GM19328 (cell line): ENCODE data around the gene ACSF2.

ENCODE experiments used
- ATAC-seq: cut with Tn5 transposase; IDR thresholded peaks from one replicate; pipeline ENCODE4 v1.9.1; 2021; ENCODE audit warnings: mild to moderate bottlenecking, moderate library complexity; ENCODE audit not compliant: unreplicated experiment

The ACSF2 gene

DNA sequence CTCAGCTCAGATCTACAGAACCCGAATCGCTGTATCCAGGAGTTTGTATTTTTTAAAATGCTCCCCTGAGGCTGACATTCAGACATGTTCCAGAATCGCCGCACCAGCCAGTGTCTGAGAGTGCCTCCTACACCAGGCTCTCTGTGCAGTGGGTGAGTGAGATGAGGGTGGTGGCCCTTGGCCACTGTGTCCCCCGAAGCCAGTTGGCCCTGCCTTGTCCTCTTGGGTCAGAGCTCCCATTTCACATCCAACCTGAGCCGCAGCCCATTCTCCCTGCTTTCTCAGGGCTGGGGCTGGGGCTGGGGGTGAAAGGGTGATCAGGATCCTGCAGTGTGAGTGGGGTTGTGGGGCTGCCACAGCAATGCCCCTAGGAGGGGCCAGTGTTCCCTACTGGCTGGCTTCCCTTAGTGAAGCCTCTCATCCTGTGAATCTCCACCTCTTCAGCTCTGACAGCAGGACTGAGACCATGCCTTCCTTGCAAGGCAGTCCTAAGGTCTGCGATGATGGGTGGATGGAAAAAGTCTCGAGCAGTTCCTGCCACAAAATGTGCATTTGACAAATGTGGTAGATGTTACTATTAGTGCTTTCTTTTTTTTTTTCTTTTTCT is 69.3 kb downstream of the ACSF2 start:
- ATAC-seq, result no peak

DNA sequence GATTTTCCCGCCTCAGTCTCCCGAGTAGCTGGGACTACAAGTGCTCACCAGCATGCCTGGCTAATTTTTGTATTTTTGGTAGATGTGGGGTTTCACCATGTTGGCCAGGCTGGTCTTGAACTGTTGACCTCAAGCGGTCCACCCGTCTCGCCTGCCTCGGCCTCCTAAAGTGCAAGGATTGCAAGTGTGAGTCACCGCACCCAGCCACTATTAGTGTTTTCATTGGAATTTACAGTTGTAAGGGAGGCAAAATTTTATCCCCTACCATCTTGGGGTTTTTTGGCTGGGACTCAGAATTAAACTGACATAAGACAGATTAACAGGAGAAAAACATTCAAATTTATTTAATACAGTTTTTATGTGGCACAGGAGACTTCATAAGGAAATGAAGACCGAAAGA is 69.9 kb downstream of the ACSF2 start:
- no peak for ATAC-seq

DNA sequence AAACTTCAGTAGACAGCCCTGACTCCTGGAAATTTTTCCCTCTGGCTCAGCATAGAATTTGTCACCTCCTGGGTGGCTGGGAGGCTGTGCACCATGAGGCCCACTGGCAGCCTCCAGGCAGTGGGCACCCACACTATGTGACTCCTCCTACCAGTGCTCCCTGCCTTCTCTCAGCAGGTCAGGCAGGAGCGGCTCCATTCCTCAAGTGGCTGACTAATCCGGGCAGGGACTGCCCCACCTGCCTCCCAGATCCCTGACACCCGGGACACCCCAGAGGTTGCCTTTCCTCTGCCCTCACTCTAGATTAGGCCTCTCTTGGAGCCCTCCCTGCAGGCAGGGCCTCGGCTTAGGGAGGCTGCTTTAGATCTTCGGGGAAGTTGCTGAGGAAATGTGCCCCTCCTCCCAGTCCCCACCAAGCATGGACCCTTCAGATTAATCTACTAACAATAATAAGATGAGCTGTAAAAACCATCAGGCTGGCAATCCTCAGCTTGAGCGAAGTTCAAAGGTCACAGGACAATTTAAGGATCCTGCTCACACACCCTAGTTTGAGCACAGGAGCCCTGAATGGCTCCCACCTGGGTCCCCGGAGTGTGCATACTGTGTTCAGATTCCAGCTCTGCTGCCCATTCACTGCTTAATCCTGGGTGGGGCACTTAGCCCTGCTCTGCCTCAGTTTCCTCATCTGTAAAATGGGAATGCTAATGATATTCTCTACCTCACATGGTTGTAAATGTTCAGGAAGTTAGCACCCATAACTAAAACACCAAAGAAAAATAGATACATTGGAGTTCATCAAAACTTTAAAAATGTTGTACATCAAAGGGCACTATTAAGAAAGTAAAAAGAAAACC is 72.2 kb downstream of the ACSF2 start:
- no peak for ATAC-seq

DNA sequence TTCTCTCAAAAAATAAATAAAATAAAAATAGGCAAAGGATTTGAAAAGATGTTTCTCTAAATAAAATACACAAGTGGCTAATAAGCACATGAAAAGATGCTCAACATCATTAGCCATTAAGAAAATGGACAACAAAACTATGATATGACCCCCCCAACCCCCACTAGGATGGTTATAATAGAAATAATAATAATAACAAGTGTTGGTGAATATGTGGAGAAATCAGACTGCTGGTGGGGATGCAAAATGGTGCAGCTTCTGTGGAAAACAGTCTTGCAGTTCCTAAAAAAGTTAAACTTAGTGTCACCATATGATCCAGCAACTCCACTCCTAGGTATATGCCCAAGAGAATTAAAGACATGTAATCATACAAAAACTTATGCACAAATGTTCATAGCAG is 73.3 kb downstream of the ACSF2 start:
- ATAC-seq, result no peak

DNA sequence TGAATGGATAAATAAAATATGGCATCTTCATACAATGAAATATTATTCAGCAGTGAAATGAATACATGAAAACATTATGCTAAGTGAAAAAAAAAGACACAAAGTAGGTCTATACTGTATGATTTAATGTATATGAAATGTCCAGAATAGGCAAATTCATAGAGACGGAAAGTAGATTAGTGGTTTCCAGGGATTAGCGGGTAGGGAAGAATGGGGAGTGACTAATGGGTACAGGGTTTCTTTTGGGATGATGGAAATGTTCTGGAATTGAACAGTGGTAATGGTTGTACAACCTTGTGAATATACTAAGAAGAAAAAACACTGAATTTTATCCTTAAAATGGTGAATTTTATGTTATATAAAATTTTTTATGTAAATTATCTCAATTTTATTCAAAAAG is 73.7 kb downstream of the ACSF2 start:
- ATAC-seq, result no peak

GRCh38 chr17:50501054-50501453 is 75.0 kb downstream of the ACSF2 start:
- ATAC-seq, result no peak

DNA sequence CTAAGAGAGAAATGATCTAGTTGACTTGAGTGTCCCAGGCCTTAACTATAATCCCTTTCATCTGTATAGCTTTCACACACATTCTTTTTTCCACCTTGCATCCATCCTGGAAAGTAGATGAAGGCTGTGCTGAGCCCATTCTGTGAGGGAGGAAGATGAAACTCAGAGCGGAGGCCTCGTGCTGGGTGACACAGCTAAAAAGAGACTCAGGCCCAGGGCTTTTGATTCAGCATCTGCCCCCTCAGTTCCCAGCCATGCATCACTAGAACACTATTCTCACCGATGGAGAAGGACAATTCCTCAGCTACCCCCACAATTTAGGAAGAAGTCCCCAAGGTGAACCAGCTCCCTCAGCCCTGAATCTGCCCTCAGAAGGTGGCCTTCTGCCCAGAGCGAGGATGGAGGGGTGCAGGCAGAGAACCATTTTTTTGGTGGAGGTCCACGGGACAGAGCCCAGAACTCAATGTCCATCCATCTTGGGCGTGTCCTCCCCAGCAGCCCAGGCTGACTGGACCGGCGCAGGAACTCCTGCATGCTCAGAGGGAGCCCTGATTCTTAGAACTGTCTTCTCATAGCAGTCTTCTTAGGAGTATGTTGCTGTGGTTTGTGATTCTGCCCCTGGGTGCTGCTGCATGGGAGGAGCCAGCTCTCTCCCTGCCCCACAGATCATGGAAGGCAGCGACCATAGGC is 76.4 kb downstream of the ACSF2 start:
- no peak for ATAC-seq

DNA sequence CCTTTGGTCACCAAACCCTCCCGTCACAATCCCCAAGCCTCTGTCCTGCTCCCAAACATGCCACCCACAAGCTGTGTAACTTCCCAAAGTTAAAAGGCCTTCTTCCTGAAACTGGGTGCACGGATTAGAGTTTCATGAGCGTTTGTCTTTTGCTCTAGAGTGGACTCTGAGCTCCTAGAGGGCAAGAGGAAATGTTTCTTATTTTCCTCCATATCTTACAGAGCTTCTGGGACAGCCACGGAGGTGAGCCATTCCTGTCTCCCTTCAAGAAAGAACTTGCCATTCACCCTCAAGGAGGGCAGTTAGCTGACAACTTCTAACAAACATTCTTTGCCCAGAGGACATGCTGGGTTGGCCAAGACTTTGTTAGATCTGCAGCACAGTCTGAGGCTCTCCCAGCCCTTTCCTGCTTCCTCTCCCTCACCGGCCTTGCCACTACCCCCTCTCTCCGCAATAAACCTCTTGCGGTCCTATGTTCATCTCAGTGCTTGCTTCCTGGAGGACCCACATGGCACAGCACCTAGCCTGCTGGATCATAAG is 79.6 kb downstream of the ACSF2 start:
- no peak for ATAC-seq

DNA sequence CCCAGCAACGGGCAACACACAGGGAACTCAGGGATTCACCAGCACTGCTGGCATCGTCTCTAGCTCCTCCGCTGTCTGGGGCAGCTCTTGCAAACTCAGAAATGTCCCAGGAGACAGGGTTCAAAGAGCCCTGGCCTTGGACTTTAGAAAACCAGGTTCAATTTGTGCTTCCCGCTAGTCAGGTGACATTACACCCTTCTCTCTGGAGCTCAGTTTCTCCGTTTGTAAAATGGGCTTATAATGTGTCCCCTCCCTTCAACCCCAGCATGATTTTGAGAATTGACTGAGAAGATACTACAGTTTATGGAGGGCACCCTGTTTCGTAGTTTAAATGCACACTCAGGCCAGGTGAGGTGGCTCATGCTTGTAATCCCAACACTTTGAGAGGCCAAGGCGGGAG is 80.3 kb downstream of the ACSF2 start:
- no peak for ATAC-seq

- ATAC-seq, result no peak
Observed at GRCh38 chr17:50507871-50508572, 82.0 kb downstream of the ACSF2 start, which contains the start of gene MYCBPAP. Gene MYCBPAP, plus strand, starts transcription at chr17:50508439. Its CDS starts 236 bp downstream, at chr17:50508675.

DNA sequence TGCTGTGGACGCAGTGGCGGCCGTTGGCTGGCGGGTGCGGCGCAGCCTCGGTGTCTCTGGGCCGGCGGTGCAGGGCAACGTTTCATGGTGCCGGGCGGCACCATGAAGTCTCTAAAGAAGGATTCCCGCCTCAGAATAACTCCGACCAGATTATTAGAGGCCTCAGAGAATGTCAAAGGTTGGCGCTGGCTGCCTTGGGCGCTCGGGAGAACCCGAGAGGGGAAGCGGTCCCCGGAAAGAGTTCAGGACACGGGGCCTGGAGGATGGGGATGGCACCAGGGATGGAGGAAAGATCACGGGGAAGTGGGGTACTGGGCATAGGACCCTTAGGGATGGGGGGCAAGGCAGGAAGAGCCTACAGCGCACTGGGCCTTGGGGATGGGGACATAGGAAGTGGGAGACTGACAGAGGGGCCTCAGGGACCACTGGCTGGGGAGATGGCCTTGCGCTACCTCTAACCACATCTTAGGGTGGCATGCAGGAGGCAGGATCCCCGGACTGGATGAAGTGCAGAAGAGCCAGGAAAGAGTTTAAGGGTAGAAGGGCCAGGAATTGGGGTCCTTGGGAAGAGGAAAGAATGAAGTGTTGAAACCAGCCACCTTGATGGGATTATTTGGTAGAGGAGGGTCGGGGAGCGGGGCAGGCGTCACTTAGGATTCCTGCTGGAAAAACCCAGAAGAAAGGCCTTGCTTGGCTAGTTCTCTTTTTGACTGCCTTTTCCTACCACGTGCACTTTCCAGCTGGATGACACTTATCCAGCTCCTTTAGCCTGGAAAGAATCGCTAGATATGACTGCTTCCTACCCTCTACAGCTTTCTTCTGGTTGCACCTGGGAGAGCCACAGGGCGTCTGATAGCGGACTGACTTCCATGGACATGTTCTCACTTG is 82.8 kb downstream of the ACSF2 start:
- ATAC-seq, result no peak

GRCh38 chr17:50511058-50511457 is 85.0 kb downstream of the ACSF2 start:
- ATAC-seq, result peak; percentile 53

DNA sequence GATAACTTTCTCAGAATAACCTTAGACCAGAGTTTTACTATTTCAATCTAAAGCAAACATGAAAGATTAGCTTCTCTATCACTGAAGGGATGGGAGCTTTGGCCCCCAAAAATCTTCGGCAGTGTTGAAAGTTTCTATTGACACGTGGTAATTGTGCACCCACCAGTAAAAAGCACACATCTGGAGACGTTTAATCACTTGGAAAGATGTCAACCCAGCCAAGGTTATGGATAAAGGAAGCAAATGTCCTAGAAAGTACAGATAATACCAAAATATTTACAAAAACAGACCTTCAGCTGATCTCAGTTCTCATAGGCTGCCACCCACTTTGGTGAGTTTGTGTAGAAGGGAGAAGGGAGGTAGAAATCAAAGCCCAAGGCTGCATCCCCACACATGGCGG is 87.5 kb downstream of the ACSF2 start:
- no peak for ATAC-seq

DNA sequence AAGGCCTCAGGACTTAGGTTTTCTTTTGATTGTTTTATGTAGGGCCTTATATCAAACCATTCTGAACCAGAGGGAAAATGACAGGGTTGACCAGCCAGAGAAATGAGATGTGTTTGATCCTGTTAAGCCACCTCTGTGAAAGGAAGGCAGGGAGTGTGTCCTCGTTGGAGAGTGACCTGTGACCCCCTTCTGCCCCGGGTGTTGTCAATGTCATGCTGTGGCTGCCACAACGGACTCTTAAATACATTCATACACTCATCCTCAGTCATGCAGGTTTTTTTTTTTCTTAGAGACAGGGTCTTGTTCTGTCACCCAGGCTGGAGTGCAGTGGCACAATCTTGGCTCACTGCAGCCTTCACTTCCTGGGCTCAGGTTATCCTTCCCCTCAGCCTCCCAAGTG is 88.4 kb downstream of the ACSF2 start:
- no peak for ATAC-seq

DNA sequence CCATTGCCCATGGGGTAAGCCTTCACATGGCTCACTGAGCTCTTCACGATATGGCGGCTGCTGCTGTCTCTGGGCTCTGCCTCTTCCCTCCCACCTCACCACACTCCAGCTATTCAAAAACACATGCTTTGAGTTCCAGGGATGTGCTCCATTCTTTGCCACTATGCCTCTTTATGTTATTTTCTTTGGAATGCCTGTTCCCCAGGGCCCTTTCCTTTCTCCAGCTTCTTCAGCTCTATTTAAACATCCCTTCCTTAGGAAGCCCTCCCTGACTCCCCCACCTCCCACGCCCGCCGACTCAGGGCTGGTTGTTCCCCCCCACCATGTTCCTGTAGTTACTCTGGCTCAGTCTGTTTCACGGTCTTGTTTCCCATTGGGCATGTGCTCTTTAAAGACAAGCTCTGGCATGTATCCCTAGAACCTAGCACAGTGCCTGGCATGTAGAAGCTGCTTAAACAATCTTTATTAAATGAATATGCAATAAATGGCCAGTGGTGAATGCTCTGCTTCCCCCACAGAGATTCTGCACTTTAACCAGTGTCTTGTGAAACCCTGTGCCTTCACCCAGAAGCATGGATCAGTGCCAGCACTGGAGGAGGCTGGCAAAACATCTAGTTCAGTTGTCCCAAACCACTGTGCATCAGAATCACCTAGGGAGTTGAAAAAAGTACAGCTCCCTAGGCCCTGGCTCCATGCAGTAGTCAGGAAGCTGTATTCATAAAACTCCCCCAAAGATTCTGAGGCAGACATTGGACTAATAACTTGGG is 89.1 kb downstream of the ACSF2 start:
- no peak for ATAC-seq

DNA sequence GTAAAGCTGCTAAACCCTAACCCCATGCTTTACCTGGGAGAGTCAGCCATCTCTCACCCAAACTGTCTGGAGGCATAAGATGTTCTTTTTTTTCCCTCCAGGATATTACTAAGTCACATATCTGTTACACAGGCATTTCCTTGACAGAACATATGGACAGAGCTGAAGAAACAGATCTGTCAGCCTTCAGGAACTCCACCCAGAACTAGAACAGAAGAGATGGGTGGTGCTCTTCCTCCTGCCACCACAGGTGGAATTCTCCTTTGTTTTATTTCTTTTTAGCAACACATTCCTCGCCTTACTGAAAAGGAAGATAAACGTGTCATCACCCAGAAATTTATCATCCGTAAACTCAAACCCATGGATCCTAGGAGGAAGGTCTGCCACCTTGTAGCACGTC is 91.0 kb downstream of the ACSF2 start:
- no peak for ATAC-seq

- no peak for ATAC-seq
Observed at GRCh38 chr17:50517504-50518383, 91.7 kb downstream of the ACSF2 start.

- no peak for ATAC-seq
Observed at GRCh38 chr17:50518384-50519023, 92.5 kb downstream of the ACSF2 start.
